Cardiac muscle cell (in vitro differentiated cells and primary cell): ENCODE measurements around the gene PIAS1. TPM values are rescaled to one million over a fixed set of nuclear protein-coding genes. Genes with fewer than 3 reads are reported as not detected.

Source experiments
- DNase-seq, 2 donors: peaks; one replicate each; pipeline versions ENCODE4 v3.0.0 to v3.0.0-alpha.2; 2010 to 2017; ENCODE audit warnings: low read depth in 1 of 2, low spot score in 1 of 2
- H3K27ac ChIP-seq: fragments of 200-600 bp; sonication (generic); 2 replicates; pipeline ENCODE4 v1.5.1; 2016
- H3K27me3 ChIP-seq: fragments of 200-600 bp; sonication (generic); 2 replicates; pipeline ENCODE4 v1.6.0; 2016; ENCODE audit warnings: control low read depth
- H3K36me3 ChIP-seq: fragments of 200-600 bp; sonication (generic); 2 replicates; pipeline ENCODE4 v1.5.1; 2016; ENCODE audit warnings: control low read depth
- H3K4me1 ChIP-seq: fragments of 200-600 bp; sonication (generic); 2 replicates; pipeline ENCODE4 v1.8.1; 2017; ENCODE audit warnings: low read depth, mild to moderate bottlenecking, mixed run types
- H3K4me3 ChIP-seq: fragments of 200-600 bp; sonication (generic); 2 replicates; pipeline ENCODE4 v1.5.1; 2016; ENCODE audit warnings: mild to moderate bottlenecking
- H3K9me3 ChIP-seq: fragments of 200-600 bp; sonication (generic); 2 replicates; pipeline ENCODE4 v1.5.1; 2017; ENCODE audit warnings: low read depth, mild to moderate bottlenecking, control low read depth
- polyA plus RNA-seq: library from polyadenylated mRNA; unstranded; fragments of >200 nt; fragmentation: Nextera tagmentation; extraction: Ambion mirVana; gene quantifications from 2 replicates; pipeline ENCODE4 v1.2.1, GENCODE V29; 2016
- total RNA-seq: library from RNA; depleted of rRNA; stranded (reverse); fragments of >200 nt; gene quantifications from 2 replicates; pipeline ENCODE4 v1.2.3, GENCODE V29; 2016
- TF ChIP-seq, protein P1 (sequence below): IDR thresholded peaks from 2 replicates; pipeline ENCODE4 v1.5.1; 2012; ENCODE audit warnings: low read depth, mild to moderate bottlenecking, low read length

PIAS1 gene
- total and polyA plus RNA-seq, 2 experiments from 2014 or later = 29.0 to 44.3 TPM

DNA sequence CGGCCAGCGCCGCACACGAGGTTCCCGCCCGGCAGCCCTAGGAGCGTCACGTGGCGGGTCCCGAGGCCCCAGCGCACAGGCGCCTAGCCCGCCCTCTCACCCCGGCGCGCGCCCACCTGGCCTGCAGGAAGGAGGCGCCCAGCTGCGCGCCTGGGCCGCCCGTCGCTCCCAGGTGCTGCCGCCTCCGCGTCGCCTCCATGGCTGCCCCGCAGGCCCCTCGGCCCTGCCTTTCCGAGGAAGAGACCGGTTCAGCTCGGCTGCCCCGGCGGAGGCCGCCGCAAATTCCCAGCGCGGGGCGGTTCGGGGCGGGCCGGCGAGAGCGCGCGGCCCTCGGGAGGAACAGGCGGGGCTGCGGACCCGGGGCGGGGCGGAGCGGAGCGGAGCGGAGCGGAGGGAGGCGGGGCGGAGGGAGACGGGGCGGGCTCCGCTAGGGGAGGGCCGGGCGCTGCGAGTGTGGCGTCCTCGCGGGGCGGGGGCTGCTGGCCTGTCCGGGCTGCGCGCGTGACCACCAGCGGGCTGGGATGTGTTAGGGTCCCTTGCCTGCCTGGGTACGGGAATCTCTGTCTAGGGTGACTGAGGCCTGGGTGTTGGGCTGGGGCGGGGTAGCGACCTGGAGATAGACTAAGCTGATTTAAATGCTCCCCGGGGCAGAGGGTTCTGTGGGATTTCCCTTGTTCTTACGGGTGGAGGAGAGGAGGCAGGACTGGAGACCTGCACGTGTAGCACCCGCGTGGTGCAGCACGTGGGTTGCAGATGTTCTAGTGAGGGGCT, 175.5 kb downstream of the PIAS1 start, which contains the start of gene CLN6:
TSS of gene CLN6 (minus strand) at position 343 of the 771 bp plus-strand sequence. CDS start at position 199, 144 bp downstream.
- Histone ChIP-seq H3K36me3 (no peaks in the 10 kb centered on the region), H3K27me3 (no peaks in the 10 kb centered on the region), H3K27ac (peak within 1 kb of the TSS; percentile 82), H3K4me3 (peak within 1 kb of the TSS; percentile 56), H3K9me3 (no peaks in the 10 kb centered on the region), H3K4me1 (peaks cover 5% of the 10 kb centered on the region)
- DNase-seq = peak; percentile 86 to 90
- TF ChIP-seq, protein P1, sequence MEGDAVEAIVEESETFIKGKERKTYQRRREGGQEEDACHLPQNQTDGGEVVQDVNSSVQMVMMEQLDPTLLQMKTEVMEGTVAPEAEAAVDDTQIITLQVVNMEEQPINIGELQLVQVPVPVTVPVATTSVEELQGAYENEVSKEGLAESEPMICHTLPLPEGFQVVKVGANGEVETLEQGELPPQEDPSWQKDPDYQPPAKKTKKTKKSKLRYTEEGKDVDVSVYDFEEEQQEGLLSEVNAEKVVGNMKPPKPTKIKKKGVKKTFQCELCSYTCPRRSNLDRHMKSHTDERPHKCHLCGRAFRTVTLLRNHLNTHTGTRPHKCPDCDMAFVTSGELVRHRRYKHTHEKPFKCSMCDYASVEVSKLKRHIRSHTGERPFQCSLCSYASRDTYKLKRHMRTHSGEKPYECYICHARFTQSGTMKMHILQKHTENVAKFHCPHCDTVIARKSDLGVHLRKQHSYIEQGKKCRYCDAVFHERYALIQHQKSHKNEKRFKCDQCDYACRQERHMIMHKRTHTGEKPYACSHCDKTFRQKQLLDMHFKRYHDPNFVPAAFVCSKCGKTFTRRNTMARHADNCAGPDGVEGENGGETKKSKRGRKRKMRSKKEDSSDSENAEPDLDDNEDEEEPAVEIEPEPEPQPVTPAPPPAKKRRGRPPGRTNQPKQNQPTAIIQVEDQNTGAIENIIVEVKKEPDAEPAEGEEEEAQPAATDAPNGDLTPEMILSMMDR = no peak

DNA sequence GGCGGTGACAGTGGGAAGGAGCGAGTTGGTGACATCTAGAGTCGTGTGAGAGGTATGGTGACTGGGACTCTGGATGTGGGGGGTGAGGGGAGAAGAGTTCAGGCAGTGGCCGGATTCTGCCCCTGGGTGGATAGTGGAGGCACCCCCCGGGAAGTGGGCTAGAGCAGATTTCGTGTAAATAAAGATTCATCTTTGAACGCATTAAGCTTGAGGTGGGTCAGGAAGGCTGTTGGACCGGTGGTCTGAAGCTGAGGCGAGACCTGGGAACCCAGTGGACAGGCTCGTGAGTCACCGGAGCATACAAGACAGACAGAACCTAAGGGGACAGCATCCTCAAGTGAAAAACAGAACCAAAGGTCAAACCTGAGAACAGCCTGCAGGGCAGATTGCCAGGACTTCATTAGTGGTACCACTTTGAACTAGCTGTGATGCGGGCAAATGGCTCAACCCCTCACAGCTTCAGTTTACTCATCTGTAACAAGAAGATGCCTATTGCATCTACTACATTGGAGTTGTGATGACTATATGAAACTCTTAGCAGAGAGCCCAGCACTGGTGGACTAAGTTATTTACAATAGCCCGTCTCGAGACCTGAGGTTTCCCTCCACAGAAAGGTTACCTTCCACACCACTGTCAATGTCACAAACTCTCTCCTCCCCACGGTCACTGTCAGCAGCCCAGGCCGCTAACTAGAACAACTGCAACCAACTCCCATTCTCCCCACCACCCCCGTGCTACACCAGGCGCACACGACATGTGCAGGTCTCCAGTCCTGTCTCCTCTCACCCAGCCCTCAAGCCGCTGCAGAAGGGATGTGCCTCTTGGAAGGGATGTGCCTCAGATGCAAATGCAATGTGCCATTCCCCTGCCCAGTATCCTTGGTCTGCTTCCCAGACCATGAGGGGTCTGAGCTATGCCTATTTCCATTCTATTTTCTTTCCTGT, 176.3 kb downstream of the PIAS1 start:
- H3K27me3 ChIP-seq = no peaks in the 10 kb centered on the region
- H3K4me3 ChIP-seq = peak overlapping the region; percentile 56
- H3K9me3 ChIP-seq = no peaks in the 10 kb centered on the region
- no peak overlapping the region for H3K27ac ChIP-seq
- peaks cover 5% of the 10 kb centered on the region for H3K4me1 ChIP-seq
- H3K36me3 ChIP-seq = no peaks in the 10 kb centered on the region
- TF ChIP-seq, protein P1 = no peak
- no peak for DNase-seq

DNA sequence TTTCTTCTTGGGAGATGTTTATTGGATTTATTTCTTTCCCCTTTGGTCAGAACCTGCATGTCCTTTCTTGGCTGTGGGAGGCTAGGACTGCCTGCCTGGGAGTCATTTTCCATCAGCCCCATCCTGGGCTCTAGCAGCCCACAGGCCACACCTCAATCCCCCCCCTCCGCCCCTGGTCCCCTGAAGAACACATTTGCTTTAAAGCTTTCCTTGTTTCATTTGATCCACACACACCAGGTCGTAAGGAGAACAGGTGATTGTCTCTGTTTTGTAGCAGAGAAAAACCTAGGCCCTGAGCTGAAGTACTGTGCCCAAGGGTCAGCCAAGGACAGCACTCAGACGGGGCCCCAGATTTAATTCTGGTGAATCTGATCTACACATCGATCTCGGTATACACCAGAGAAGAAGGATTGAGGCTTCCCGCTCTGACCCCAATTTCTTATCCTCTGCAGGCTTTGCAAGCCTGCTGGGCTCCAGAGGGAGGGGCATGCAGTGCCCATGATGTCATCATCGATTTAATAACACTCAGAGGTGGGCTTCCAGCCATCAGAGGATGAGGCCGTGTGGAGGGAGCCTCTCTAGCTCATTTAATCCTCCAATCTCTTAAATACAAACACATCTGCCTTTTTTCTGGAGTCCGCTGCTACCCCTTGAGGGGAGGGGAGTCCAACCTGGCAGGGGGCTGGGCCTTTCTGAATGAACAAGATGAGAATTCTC, 177.1 kb downstream of the PIAS1 start:
- TF ChIP-seq, protein P1 = no peak
- H3K4me3 ChIP-seq = no peak overlapping the region
- H3K27me3 ChIP-seq = no peaks in the 10 kb centered on the region
- H3K9me3 ChIP-seq = no peaks in the 10 kb centered on the region
- peaks cover 5% of the 10 kb centered on the region for H3K4me1 ChIP-seq
- no peak for DNase-seq
- H3K27ac ChIP-seq = no peak overlapping the region
- no peaks in the 10 kb centered on the region for H3K36me3 ChIP-seq

DNA sequence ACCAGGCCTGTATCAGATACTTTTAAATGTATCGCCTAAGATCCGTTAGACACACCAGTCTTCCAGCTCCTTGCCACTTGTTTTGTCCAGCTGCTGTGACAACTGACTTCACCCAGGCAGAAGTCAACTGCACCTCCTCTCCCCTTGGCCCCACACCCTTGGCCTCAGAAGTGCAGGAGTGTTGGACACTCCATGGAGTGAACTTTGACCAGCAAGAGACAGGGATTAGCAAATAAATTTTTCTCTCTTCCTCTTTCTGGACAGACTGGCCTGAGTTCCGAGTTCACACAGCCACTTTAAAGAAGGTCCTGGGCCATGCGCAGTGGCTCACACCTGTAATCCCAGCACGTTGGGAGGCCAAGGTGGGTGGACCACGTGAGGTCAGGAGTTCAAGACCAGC, 178.3 kb downstream of the PIAS1 start:
- Histone ChIP-seq H3K36me3 (no peaks in the 10 kb centered on the region), H3K9me3 (no peaks in the 10 kb centered on the region), H3K27me3 (no peaks in the 10 kb centered on the region), H3K4me1 (peaks cover 5% of the 10 kb centered on the region), H3K27ac (no peak overlapping the region), H3K4me3 (no peak overlapping the region)
- DNase-seq = no peak
- TF ChIP-seq, protein P1 = no peak

DNA sequence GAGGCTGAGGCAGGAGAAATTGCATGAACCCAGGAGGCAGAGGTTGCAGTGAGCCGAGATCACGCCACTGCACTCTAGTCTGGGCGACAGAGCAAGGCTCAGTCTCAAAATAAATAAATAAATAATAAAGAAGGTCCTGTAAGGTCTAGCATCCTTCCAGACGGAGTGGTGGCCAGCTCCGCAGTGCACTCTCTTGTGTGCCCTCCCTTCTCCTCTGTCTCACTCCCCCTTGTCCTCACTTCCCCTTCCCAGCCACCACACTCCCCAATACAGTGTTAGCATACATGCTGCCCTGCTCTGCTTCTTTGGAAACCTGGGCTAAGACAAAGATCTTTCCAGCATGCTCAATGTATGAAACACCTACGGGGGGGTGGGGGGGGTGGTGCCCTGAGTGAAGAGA, 178.8 kb downstream of the PIAS1 start:
- TF ChIP-seq, protein P1 = no peak
- Histone ChIP-seq H3K36me3 (no peaks in the 10 kb centered on the region), H3K4me1 (peaks cover 5% of the 10 kb centered on the region), H3K9me3 (no peaks in the 10 kb centered on the region), H3K4me3 (no peak overlapping the region), H3K27me3 (no peaks in the 10 kb centered on the region), H3K27ac (no peak overlapping the region)
- DNase-seq = no peak
